Sigmoid colon (tissue), 3 donors: ENCODE data around the gene ZNF480.

Experiments used
- POLR2A ChIP-seq, 2 donors: fragments of 450-650 bp; IDR thresholded peaks; one replicate each; pipeline ENCODE4 v1.6.1; 2016; ENCODE audit warnings: antibody characterized with exemption in 2 of 2, mild to moderate bottlenecking in 2 of 2, moderate library complexity in 2 of 2
- TF ChIP-seq, protein P1 (sequence below), 4 experiments: fragments of 450-650 bp in 3 of 4; fragments of 200-600 bp in 1 of 4; IDR thresholded peaks; one replicate each; pipeline ENCODE4 v1.5.1; 2016 to 2019; ENCODE audit warnings: antibody characterized with exemption in 4 of 4, mild to moderate bottlenecking in 3 of 4, moderate library complexity in 2 of 4

DNA sequence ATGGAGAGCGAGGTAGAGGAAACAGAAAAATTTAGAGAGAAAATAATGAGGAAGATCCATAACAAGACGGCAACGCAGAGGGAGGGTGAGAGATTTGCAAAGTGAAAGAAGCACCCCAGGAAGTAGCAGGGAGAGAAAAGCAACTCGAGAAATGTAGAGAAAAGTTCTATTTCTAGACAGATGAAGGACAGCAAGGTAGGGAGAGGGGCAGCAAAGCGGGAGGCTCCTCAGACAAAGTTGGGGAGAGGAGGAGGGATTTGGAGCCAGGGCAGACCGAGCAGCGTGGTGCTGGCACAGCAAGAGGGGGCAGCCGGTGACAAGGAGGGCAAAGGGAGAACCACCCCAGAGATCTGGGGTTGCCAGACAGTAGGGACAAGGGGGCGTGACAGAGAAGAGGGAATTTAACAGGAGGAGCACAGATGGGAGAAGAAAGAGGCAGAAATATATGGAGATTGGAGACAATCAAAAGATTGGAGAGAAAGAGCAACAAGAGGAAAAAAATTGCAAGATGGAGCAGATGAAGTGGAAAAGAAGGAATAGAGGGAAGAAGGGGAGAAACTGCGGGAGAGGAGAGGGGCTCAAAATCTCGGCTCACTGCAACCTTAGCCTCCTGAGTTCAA is 26.6 kb upstream of the ZNF480 start:
- no peak for TF ChIP-seq POLR2A (IDR thresholded peaks at IDR 0.05)
- TF ChIP-seq, protein P1, sequence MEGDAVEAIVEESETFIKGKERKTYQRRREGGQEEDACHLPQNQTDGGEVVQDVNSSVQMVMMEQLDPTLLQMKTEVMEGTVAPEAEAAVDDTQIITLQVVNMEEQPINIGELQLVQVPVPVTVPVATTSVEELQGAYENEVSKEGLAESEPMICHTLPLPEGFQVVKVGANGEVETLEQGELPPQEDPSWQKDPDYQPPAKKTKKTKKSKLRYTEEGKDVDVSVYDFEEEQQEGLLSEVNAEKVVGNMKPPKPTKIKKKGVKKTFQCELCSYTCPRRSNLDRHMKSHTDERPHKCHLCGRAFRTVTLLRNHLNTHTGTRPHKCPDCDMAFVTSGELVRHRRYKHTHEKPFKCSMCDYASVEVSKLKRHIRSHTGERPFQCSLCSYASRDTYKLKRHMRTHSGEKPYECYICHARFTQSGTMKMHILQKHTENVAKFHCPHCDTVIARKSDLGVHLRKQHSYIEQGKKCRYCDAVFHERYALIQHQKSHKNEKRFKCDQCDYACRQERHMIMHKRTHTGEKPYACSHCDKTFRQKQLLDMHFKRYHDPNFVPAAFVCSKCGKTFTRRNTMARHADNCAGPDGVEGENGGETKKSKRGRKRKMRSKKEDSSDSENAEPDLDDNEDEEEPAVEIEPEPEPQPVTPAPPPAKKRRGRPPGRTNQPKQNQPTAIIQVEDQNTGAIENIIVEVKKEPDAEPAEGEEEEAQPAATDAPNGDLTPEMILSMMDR (IDR thresholded peaks at IDR 0.05): no peak
